H9 (cell line): ENCODE measurements around the gene CDC42EP5. TPM values are rescaled to one million over a fixed set of nuclear protein-coding genes. Genes with fewer than 3 reads are reported as not detected.

Source experiments
- DNase-seq: peaks from one replicate; pipeline ENCODE4 v3.0.0-alpha.2; 2017
- H2AFZ ChIP-seq: one replicate; pipeline ENCODE4 v1.6.1; 2013; ENCODE audit warnings: mild to moderate bottlenecking, low read length, control low read depth, moderate library complexity
- H2AK5ac ChIP-seq: 2 replicates; pipeline ENCODE4 v1.6.1; 2013; ENCODE audit warnings: low read length, control low read depth, mixed read lengths; ENCODE audit not compliant: insufficient read length
- H2BK120ac ChIP-seq: one replicate; pipeline ENCODE4 v1.6.1; 2013; ENCODE audit warnings: low read depth, mild to moderate bottlenecking, low read length, control low read depth, inconsistent platforms; ENCODE audit not compliant: poor library complexity, severe bottlenecking
- H2BK12ac ChIP-seq: 2 replicates; pipeline ENCODE4 v1.6.1; 2013; ENCODE audit warnings: low read length, control low read depth, mixed read lengths, low read depth; ENCODE audit not compliant: insufficient read length
- H2BK15ac ChIP-seq: 2 replicates; pipeline ENCODE4 v1.6.1; 2013; ENCODE audit warnings: low read depth, low read length, control low read depth
- H2BK20ac ChIP-seq: one replicate; pipeline ENCODE4 v1.6.1; 2013; ENCODE audit warnings: low read depth, mild to moderate bottlenecking, low read length, control low read depth, inconsistent platforms; ENCODE audit not compliant: poor library complexity, severe bottlenecking
- H2BK5ac ChIP-seq: 2 replicates; pipeline ENCODE4 v1.6.1; 2013; ENCODE audit warnings: low read length, control low read depth, mixed read lengths; ENCODE audit not compliant: insufficient read length
- H3K14ac ChIP-seq: 2 replicates; pipeline ENCODE4 v1.6.1; 2013; ENCODE audit warnings: low read length, control low read depth; ENCODE audit not compliant: insufficient read depth
- H3K18ac ChIP-seq: 2 replicates; pipeline ENCODE4 v1.6.1; 2013; ENCODE audit warnings: low read depth, mild to moderate bottlenecking, mixed read lengths, low read length, control low read depth; ENCODE audit not compliant: insufficient read length
- H3K23ac ChIP-seq: 2 replicates; pipeline ENCODE4 v1.6.1; 2013; ENCODE audit warnings: low read length, control low read depth, mixed read lengths, low read depth; ENCODE audit not compliant: insufficient read length
- H3K23me2 ChIP-seq: 2 replicates; pipeline ENCODE4 v1.6.1; 2013; ENCODE audit warnings: low read depth, mild to moderate bottlenecking, mixed read lengths, low read length, control low read depth; ENCODE audit not compliant: insufficient read length, poor library complexity, severe bottlenecking
- H3K27ac ChIP-seq: 2 replicates; pipeline ENCODE4 v1.5.1; 2013; ENCODE audit warnings: low read length, control low read depth, mixed read lengths, low read depth; ENCODE audit not compliant: insufficient read length
- H3K27me3 ChIP-seq: 2 replicates; pipeline ENCODE4 v1.6.1; 2013; ENCODE audit warnings: low read length, control low read depth, inconsistent platforms; ENCODE audit not compliant: insufficient read depth
- H3K4ac ChIP-seq: 2 replicates; pipeline ENCODE4 v1.6.1; 2013; ENCODE audit warnings: low read depth, mild to moderate bottlenecking, control low read depth, inconsistent platforms, low read length, moderate library complexity
- H3K4me1 ChIP-seq: 2 replicates; pipeline ENCODE4 v1.6.1; 2013; ENCODE audit warnings: low read length, control low read depth, inconsistent platforms; ENCODE audit not compliant: insufficient read depth
- H3K4me2 ChIP-seq: 2 replicates; pipeline ENCODE4 v1.6.1; 2013; ENCODE audit warnings: low read length, control low read depth, mixed read lengths; ENCODE audit not compliant: insufficient read length, insufficient read depth
- H3K56ac ChIP-seq: 2 replicates; pipeline ENCODE4 v1.6.1; 2013; ENCODE audit warnings: low read depth, mild to moderate bottlenecking, mixed read lengths, low read length, control low read depth; ENCODE audit not compliant: insufficient read length
- H3K79me1 ChIP-seq: 2 replicates; pipeline ENCODE4 v1.6.1; 2013; ENCODE audit warnings: low read depth, mild to moderate bottlenecking, moderate library complexity, low read length, control low read depth, inconsistent platforms; ENCODE audit not compliant: insufficient read depth, poor library complexity, severe bottlenecking
- H3K79me2 ChIP-seq: 2 replicates; pipeline ENCODE4 v1.6.1; 2013; ENCODE audit warnings: low read length, control low read depth, inconsistent platforms; ENCODE audit not compliant: insufficient read depth
- H3K9ac ChIP-seq: 2 replicates; pipeline ENCODE4 v1.6.1; 2013; ENCODE audit warnings: low read length, control low read depth, mixed read lengths; ENCODE audit not compliant: insufficient read length; ENCODE audit errors: extremely low read depth
- H3K9me3 ChIP-seq: one replicate; pipeline ENCODE4 v1.6.1; 2013; ENCODE audit warnings: low read depth, low read length, inconsistent platforms; ENCODE audit not compliant: control insufficient read depth
- H3T11ph ChIP-seq: one replicate; pipeline ENCODE4 v1.6.1; 2013; ENCODE audit warnings: mild to moderate bottlenecking, low read length, control low read depth, inconsistent platforms
- H4K20me1 ChIP-seq: one replicate; pipeline ENCODE4 v1.6.1; 2013; ENCODE audit not compliant: control insufficient read depth, insufficient read length, insufficient read depth
- H4K5ac ChIP-seq: 2 replicates; pipeline ENCODE4 v1.6.1; 2013; ENCODE audit warnings: low read depth, mild to moderate bottlenecking, mixed read lengths, low read length, control low read depth; ENCODE audit not compliant: insufficient read length
- H4K8ac ChIP-seq: replicated peaks from 2 replicates; pipeline ENCODE4 v1.6.1; 2013; ENCODE audit warnings: low read length, control low read depth, mixed read lengths, low read depth; ENCODE audit not compliant: insufficient read length
- H4K91ac ChIP-seq: 2 replicates; pipeline ENCODE4 v1.6.1; 2013; ENCODE audit warnings: low read depth, mild to moderate bottlenecking, moderate library complexity, mixed read lengths, low read length, control low read depth; ENCODE audit not compliant: insufficient read length
- H3K27ac Mint-ChIP-seq, 3 experiments: 2 replicates in 2 of 3; 3 replicates in 1 of 3; pipeline ENCODE4 v1.8.0; 2020 to 2021; ENCODE audit warnings: mixed read lengths in 3 of 3, mild to moderate bottlenecking in 1 of 3, moderate library complexity in 1 of 3
- H3K27me3 Mint-ChIP-seq: 2 replicates; pipeline ENCODE4 v1.8.0; 2021; ENCODE audit warnings: low read depth, mild to moderate bottlenecking, moderate library complexity, mixed read lengths
- H3K36me3 Mint-ChIP-seq, 3 experiments: 2 replicates in 2 of 3; 3 replicates in 1 of 3; pipeline ENCODE4 v1.8.0; 2020 to 2021; ENCODE audit warnings: low read depth in 3 of 3, mixed read lengths in 3 of 3; ENCODE audit not compliant: insufficient read depth in 1 of 3
- H3K4me1 Mint-ChIP-seq, 2 experiments: 2 replicates each; pipeline ENCODE4 v1.8.0; 2020; ENCODE audit warnings: mixed read lengths in 2 of 2
- H3K4me3 Mint-ChIP-seq, 2 experiments: 2 replicates in 1 of 2; 3 replicates in 1 of 2; pipeline ENCODE4 v1.8.0; 2020 to 2021; ENCODE audit warnings: mild to moderate bottlenecking in 2 of 2, mixed read lengths in 2 of 2, moderate library complexity in 1 of 2
- H3K9me3 Mint-ChIP-seq, 2 experiments: 2 replicates in 1 of 2; 3 replicates in 1 of 2; pipeline ENCODE4 v1.8.0; 2020; ENCODE audit warnings: mild to moderate bottlenecking in 2 of 2, mixed read lengths in 2 of 2, moderate library complexity in 1 of 2
- CTCF ChIP-seq: fragments of 200-600 bp; sonication (generic); conservative IDR thresholded peaks from 3 replicates; pipeline ENCODE4 v1.8.0; 2021; ENCODE audit warnings: antibody characterized with exemption, mild to moderate bottlenecking
- WGBS: extraction: QIAGEN DNeasy Blood & Tissue Kit; methylation state at CpG from one replicate; pipeline ENCODE4 v1.1.7; 2013; ENCODE audit warnings: missing lambda C conversion rate, low lambda C conversion rate, mixed read lengths; ENCODE audit not compliant: insufficient read length; ENCODE audit errors: extremely low coverage; 5-methylcytosine and 5-hydroxymethylcytosine counted together
- total RNA-seq: library from RNA; stranded (reverse); gene quantifications from 2 replicates; pipeline ENCODE4 v1.2.1, GENCODE V29; 2021

The CDC42EP5 gene
- total RNA-seq, 1 experiment from 2014 or later, result 1.6 TPM

DNA sequence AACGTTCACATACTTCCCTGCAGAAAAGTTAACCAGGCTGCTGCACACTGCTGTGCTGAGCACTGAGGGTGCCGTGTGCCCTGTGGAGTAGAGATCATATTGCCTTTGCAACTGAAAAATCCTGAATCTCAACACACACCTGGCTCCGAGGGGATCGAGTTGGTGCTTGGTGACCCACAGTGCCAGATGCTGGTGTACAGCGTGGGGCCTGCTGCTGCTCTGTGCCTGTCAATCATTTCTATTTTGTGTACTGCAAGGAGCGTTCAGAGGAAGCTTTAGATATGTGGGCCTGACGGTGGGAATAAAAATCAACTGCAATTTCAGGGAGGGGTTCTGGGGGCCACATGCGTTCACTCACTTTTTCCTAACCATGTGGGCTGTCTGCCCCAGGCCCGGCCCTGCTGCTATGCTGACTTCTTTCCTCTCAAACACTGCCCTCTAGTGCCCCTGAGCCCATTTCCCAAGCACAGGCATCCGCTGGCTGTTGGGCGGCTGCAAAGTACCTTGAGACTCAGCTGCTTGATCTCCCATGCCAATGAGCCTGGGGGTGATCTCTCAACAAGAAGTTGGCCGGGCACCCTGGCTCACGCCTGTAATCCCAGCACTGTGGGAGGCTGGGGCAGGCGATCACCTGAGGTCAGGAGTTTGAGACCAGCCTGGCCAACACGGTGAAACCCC lies 33.8 kb downstream of the CDC42EP5 start:
- Histone ChIP-seq H2AFZ (no peak overlapping the region), H2BK20ac (no peak overlapping the region), H3K27me3 (no peaks in the 10 kb centered on the region), H4K8ac (no peak overlapping the region), H3T11ph (no peak overlapping the region), H3K79me2 (no peaks in the 10 kb centered on the region), H3K4ac (no peak overlapping the region), H3K9ac (no peak overlapping the region), H3K9me3 (no peaks in the 10 kb centered on the region), H2BK120ac (no peak overlapping the region), H3K27ac (no peak overlapping the region), H3K4me1 (peaks cover 5% of the 10 kb centered on the region; the same call in 1 of the 2 replicates), H4K91ac (no peak overlapping the region), H2AK5ac (no peak overlapping the region), H2BK15ac (no peak overlapping the region), H2BK5ac (no peak overlapping the region), H4K5ac (no peak overlapping the region), H3K79me1 (no peaks in the 10 kb centered on the region), H3K23ac (no peak overlapping the region), H3K4me2 (no peak overlapping the region), H4K20me1 (no peaks in the 10 kb centered on the region), H2BK12ac (no peak overlapping the region), H3K23me2 (no peaks in the 10 kb centered on the region), H3K18ac (no peak overlapping the region), H3K56ac (no peak overlapping the region), H3K14ac (no peak overlapping the region)
- peak; percentile 75 for TF ChIP-seq CTCF
- peak; percentile 83 for DNase-seq
- Mint-ChIP-seq H3K36me3 (peaks cover 6 to 30% (median 27%) of the 10 kb centered on the region in 3 experiments; a peak in 6 of 7 replicates), H3K27ac (peak overlapping the region in 1 of 3 experiments; percentile 55; a peak in 2 of 7 replicates), H3K4me1 (peaks cover 24 to 40% of the 10 kb centered on the region in 2 experiments), H3K27me3 (peaks cover 8% of the 10 kb centered on the region), H3K4me3 (no peak overlapping the region), H3K9me3 (no peaks in the 10 kb centered on the region)
- WGBS, result no CpG with 5 or more reads among the region's 15 CpGs
